GM21515 (cell line): ENCODE measurements around the gene BEND3.
"Not testable (repeated sequence)": the region's sequence is repeated elsewhere in the genome, so short reads cannot be mapped to it uniquely, and the experiment has no call there.

ENCODE experiments used
- ATAC-seq: cut with Tn5 transposase; IDR thresholded peaks from one replicate; pipeline ENCODE4 v1.9.1; 2021; ENCODE audit not compliant: unreplicated experiment

The BEND3 gene

DNA sequence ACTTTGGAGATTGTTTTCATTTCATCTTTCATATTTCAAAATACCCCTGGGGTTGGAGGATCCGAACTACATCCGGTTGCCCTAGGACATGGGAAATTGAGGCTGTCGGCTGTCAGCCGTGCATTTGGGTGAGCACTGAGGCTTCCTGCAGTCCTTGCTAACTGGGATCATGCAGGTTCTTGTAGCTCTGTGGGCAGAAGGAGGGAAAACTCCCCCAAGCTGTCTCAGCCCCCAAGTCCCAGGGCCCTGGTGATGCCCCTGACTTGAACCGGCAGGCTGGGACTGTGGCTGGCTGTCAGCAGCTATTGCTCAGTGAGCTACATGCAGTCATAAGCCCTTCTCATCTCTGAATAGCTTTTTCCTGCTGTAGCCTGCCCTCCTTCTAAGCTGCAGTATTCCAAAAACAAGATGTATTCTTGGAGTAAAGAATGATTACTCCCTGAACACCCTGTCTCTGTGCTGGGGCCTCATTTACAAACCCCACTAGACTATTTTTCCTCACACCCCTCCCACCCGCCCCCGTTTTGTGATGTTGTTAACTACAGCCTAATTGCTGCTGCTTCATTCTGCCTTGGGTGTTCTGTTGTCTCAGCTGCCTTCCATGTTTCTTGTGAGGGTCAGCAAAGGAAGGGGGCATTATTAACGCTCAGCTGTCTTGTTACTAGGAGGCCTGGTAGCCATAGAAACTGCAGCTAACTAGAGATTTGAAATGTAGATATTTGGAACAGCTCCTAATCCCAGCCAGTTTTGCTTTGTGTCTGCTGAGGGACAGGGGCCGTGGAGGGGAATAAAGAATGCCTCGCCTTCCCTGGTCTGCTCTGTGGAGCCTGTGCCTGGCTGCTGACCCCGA is 69.3 kb downstream of the BEND3 start:
- ATAC-seq = no peak

DNA sequence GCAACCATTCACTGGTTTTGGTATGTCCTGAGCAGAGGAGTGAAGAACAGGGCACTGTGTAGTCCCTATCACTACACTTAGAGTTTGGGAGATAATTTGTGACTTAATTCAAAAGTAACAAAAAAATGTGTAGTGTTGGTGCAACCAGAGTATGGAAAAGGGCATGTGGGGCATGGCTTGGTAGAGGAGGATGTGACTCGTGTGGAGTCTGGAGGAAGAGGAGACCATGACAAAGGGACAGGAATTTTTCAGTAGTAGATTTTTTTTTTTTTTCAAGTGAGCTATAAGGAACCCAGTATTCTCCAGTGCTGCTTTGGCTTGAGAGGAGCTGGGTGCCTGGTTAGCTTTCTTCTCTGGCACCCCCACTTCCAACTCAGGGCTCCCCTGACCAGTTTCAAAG is 82.2 kb downstream of the BEND3 start:
- no peak for ATAC-seq

GRCh38 chr6:107032051-107032450 is 83.3 kb downstream of the BEND3 start:
- ATAC-seq = no peak

- ATAC-seq = no peak
Observed at GRCh38 chr6:107030151-107030550, 85.2 kb downstream of the BEND3 start.

DNA sequence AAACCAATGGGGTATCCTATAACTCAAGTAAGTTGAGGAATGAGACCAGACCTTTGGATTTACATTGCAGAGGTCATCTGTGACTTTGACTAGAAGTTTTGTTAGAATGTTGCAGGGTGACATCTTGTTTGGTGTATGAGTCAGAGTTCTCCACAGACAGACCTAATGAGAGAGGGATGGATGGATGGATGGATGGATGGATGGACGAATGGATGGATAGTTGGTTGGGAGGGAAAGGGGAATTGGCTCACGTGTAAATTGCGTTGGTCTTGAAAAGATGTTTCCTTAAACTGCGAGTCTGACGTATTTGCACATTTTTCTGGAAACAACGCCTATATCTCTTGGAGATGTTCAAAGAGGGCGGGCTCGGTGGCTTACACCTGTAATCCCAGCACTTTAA is 88.3 kb downstream of the BEND3 start:
- ATAC-seq = no peak

- ATAC-seq = no peak
Observed at GRCh38 chr6:107021446-107022185, 93.7 kb downstream of the BEND3 start.

GRCh38 chr6:107020239-107020638 is 95.1 kb downstream of the BEND3 start:
- no peak for ATAC-seq

DNA sequence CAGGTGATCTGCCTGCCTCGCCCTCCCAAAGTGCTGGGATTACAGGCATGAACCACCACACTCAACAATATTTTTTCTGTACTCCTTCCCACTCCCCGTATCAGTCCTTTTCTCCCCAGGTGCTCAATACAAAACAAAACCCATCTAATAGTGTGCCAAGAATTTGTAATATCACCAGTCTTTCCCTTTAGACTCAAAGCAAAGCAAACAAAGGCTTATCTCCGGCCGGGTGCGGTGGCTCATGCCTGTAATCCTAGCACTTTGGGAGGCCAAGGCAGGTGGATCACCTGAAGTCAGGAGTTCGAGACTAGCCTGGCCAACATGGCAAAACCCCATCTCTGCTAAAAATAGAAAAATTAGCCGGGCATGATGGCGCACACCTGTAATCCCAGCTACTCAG is 95.7 kb downstream of the BEND3 start:
- ATAC-seq = not testable (repeated sequence)

GRCh38 chr6:107019047-107019446 is 96.3 kb downstream of the BEND3 start:
- no peak for ATAC-seq
